ENCODE results near the gene VGLL4.

DNA sequence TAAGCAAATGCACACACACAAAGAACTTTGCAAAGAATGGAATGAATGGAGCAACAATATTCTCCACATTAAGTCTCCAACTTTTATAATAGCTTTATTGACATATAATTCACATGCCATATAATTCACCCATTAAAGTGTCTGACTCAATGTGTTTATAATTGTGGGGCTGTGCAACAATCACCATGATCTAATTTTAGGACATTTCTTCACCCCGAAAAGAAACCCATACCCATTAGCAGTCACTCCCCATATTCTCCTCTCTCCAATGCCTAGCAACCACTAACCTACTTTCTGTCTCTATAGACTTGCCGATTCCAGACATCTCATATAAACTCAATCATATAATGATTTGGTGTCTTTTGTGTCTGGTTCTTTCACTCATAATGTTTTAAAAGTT lies 22.6 kb downstream of the VGLL4 start:
- TF ChIP-seq, protein P1, sequence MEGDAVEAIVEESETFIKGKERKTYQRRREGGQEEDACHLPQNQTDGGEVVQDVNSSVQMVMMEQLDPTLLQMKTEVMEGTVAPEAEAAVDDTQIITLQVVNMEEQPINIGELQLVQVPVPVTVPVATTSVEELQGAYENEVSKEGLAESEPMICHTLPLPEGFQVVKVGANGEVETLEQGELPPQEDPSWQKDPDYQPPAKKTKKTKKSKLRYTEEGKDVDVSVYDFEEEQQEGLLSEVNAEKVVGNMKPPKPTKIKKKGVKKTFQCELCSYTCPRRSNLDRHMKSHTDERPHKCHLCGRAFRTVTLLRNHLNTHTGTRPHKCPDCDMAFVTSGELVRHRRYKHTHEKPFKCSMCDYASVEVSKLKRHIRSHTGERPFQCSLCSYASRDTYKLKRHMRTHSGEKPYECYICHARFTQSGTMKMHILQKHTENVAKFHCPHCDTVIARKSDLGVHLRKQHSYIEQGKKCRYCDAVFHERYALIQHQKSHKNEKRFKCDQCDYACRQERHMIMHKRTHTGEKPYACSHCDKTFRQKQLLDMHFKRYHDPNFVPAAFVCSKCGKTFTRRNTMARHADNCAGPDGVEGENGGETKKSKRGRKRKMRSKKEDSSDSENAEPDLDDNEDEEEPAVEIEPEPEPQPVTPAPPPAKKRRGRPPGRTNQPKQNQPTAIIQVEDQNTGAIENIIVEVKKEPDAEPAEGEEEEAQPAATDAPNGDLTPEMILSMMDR (conservative IDR thresholded peaks at IDR 0.05; ENCODE audit: low read depth, low read length) = no peak
- no peak for TF ChIP-seq EZH2 (IDR thresholded peaks at IDR 0.05; ENCODE audit: borderline replicate concordance, low read depth, low read length, poor library complexity, severe bottlenecking)
